Endodermal cell (in vitro differentiated cells): ENCODE data around the gene DOCK9. TPM values are rescaled to one million over a fixed set of nuclear protein-coding genes. Genes with fewer than 3 reads are reported as not detected.

ENCODE experiments used
- DNase-seq: peaks from one replicate; pipeline ENCODE4 v3.0.0-alpha.2; 2017
- H3K27ac ChIP-seq: 2 replicates; pipeline ENCODE4 v1.5.1; 2013; ENCODE audit warnings: mild to moderate bottlenecking, low read depth, low read length, moderate library complexity
- H3K27me3 ChIP-seq: 2 replicates; pipeline ENCODE4 v1.6.1; 2013; ENCODE audit warnings: mild to moderate bottlenecking, low read length, moderate library complexity; ENCODE audit not compliant: insufficient read depth, control insufficient read depth, poor library complexity, severe bottlenecking
- H3K36me3 ChIP-seq: 2 replicates; pipeline ENCODE4 v1.7.0; 2013; ENCODE audit warnings: mild to moderate bottlenecking, low read length, moderate library complexity; ENCODE audit not compliant: control insufficient read depth, insufficient read depth
- H3K4me1 ChIP-seq: one replicate; pipeline ENCODE4 v1.7.0; 2013; ENCODE audit warnings: low read length; ENCODE audit not compliant: control insufficient read depth, insufficient read depth
- H3K4me3 ChIP-seq: 2 replicates; pipeline ENCODE4 v1.5.1; 2013; ENCODE audit warnings: mild to moderate bottlenecking, low read length, moderate library complexity
- H3K9ac ChIP-seq: 2 replicates; pipeline ENCODE4 v1.6.1; 2013; ENCODE audit warnings: mild to moderate bottlenecking, low read length, moderate library complexity; ENCODE audit not compliant: poor library complexity, severe bottlenecking; ENCODE audit errors: extremely low read depth
- H3K9me3 ChIP-seq: 2 replicates; pipeline ENCODE4 v1.6.1; 2013; ENCODE audit warnings: mild to moderate bottlenecking, low read length, moderate library complexity; ENCODE audit not compliant: control insufficient read depth
- H3K27ac Mint-ChIP-seq: 2 replicates; pipeline ENCODE4 v1.8.0; 2020; ENCODE audit warnings: mixed read lengths
- H3K27me3 Mint-ChIP-seq: 2 replicates; pipeline ENCODE4 v1.8.0; 2021; ENCODE audit warnings: mild to moderate bottlenecking, mixed read lengths; ENCODE audit not compliant: insufficient read depth
- H3K36me3 Mint-ChIP-seq: 2 replicates; pipeline ENCODE4 v1.8.0; 2020; ENCODE audit warnings: low read depth, mixed read lengths
- H3K4me1 Mint-ChIP-seq: 2 replicates; pipeline ENCODE4 v1.8.0; 2020; ENCODE audit warnings: mixed read lengths
- H3K4me3 Mint-ChIP-seq: 2 replicates; pipeline ENCODE4 v1.8.0; 2020; ENCODE audit warnings: mild to moderate bottlenecking, moderate library complexity, mixed read lengths
- H3K9me3 Mint-ChIP-seq: 2 replicates; pipeline ENCODE4 v1.8.0; 2020; ENCODE audit warnings: mild to moderate bottlenecking, mixed read lengths
- WGBS, 2 experiments: methylation state at CpG; one replicate each; pipeline versions ENCODE4 v1.1.5 to v1.1.7; 2013; ENCODE audit warnings: missing lambda C conversion rate in 2 of 2, mixed read lengths in 1 of 2; ENCODE audit not compliant: insufficient coverage in 1 of 2, insufficient read length in 1 of 2; 5-methylcytosine and 5-hydroxymethylcytosine counted together
- total RNA-seq, 2 donors: library from RNA; stranded (reverse); fragmentation: NEBNext Ultra II Directional in 1 of 2; extraction: Animal tissue kit (Norgen Biotek cat#: 25700) in 1 of 2; gene quantifications; 2 replicates in 1 of 2; 3 replicates in 1 of 2; pipeline ENCODE4 v1.2.1, GENCODE V29; 2021
- TF ChIP-seq, protein P1 (sequence below): fragments of 200-600 bp; sonication (generic); conservative IDR thresholded peaks from 2 replicates; pipeline ENCODE4 v1.5.0; 2021; ENCODE audit warnings: antibody characterized with exemption, mild to moderate bottlenecking

DOCK9 gene
- total RNA-seq, 2 donors from 2014 or later: 15.6 to 22.5 TPM

DNA sequence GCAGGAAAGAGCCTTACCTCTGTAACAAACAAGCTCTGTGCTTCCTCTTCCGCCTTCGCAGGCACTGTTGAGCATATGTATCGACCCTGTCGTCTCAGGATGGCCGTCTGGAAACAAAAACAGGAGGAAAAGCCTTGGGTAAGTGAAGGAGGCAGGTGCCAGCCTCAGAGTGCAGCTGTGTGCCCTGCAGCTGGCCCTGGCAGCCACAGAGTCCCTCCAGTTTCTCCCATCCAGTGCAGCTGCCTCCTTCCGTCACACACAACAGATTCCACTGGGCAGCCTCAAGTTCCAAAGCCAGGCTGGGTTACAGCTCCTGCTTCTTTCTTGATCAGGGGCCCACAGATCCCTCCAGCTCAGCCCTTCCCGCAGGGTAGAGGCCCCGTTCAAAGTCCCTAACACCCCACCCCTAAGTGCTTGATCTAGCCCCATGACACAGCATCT is 47.7 kb downstream of the DOCK9 start:
- H3K27me3 Mint-ChIP-seq: no peaks in the 10 kb centered on the region
- no peaks in the 10 kb centered on the region for H3K36me3 ChIP-seq
- no peak overlapping the region for H3K4me3 ChIP-seq
- no peak overlapping the region for H3K27ac ChIP-seq
- peak overlapping the region; percentile 45 for H3K27ac Mint-ChIP-seq
- no peak overlapping the region for H3K4me3 Mint-ChIP-seq
- H3K4me1 Mint-ChIP-seq: peaks cover 9% of the 10 kb centered on the region
- H3K27me3 ChIP-seq: no peaks in the 10 kb centered on the region
- TF ChIP-seq, protein P1, sequence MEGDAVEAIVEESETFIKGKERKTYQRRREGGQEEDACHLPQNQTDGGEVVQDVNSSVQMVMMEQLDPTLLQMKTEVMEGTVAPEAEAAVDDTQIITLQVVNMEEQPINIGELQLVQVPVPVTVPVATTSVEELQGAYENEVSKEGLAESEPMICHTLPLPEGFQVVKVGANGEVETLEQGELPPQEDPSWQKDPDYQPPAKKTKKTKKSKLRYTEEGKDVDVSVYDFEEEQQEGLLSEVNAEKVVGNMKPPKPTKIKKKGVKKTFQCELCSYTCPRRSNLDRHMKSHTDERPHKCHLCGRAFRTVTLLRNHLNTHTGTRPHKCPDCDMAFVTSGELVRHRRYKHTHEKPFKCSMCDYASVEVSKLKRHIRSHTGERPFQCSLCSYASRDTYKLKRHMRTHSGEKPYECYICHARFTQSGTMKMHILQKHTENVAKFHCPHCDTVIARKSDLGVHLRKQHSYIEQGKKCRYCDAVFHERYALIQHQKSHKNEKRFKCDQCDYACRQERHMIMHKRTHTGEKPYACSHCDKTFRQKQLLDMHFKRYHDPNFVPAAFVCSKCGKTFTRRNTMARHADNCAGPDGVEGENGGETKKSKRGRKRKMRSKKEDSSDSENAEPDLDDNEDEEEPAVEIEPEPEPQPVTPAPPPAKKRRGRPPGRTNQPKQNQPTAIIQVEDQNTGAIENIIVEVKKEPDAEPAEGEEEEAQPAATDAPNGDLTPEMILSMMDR: no peak
- H3K36me3 Mint-ChIP-seq: no peaks in the 10 kb centered on the region
- DNase-seq: peak; percentile 48
- H3K9me3 ChIP-seq: peaks cover 15% of the 10 kb centered on the region
- H3K9me3 Mint-ChIP-seq: peaks cover 1% of the 10 kb centered on the region
- WGBS, 2 experiments: 64 to 72% methylated on average over 5 to 8 of the region's 8 CpGs
- no peaks in the 10 kb centered on the region for H3K4me1 ChIP-seq
- no peak overlapping the region for H3K9ac ChIP-seq

DNA sequence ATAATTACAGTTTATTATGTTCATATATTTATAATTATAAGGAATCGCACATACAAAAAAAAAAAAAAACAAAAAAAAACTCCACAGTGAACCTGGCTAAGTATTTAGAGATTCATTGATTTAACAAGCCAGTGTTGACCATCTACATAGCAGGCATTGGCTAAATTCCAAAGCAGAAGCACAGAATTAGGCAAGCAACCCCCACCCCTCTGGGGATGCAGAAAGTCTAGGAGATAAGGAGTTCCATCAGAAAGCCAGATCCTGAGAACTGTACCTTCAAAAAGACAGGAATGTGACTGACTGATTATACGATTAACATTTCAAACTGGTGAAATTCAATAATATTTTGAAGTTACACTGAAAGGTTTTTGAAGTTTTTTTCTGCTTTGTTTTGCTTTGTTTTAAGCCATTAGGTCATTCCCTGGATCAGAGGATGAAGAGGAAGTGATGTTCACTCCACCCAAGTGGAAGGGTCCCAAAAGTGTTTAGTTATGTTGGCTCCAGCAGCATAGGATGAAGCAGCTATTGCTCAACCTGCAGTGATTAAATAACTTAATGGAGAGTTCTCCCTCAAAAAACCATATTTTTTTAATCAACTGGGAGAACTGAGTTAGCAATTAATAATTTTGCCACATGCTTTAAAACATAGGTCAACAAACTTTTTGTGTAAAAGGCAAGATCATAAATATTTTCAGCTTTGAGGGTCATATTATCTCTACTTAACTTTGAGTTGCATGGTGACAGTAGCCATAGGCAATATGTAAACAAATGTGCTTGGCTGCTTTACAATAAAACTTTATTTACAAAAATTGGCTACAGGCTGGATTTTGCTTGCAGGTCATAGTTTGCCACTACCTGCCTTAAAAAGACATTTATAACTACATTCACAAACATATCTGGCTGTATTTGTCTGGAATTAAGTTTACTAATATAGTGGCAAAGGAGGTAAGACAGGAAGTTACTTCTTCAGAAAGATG is 49.6 kb downstream of the DOCK9 start:
- H3K27me3 ChIP-seq: no peaks in the 10 kb centered on the region
- H3K9me3 ChIP-seq: peaks cover 1% of the 10 kb centered on the region
- no peak overlapping the region for H3K9ac ChIP-seq
- Mint-ChIP-seq H3K4me1 (peaks cover 16% of the 10 kb centered on the region), H3K27me3 (no peaks in the 10 kb centered on the region), H3K9me3 (peaks cover 1% of the 10 kb centered on the region), H3K4me3 (no peak overlapping the region), H3K36me3 (no peaks in the 10 kb centered on the region), H3K27ac (no peak overlapping the region)
- no peak overlapping the region for H3K27ac ChIP-seq
- no peaks in the 10 kb centered on the region for H3K36me3 ChIP-seq
- TF ChIP-seq, protein P1: no peak
- peak; percentile 61 for DNase-seq
- H3K4me1 ChIP-seq: peaks cover 3% of the 10 kb centered on the region
- WGBS, 2 experiments: 88 to 92% methylated on average over 1 of the region's 2 CpGs
- no peak overlapping the region for H3K4me3 ChIP-seq

DNA sequence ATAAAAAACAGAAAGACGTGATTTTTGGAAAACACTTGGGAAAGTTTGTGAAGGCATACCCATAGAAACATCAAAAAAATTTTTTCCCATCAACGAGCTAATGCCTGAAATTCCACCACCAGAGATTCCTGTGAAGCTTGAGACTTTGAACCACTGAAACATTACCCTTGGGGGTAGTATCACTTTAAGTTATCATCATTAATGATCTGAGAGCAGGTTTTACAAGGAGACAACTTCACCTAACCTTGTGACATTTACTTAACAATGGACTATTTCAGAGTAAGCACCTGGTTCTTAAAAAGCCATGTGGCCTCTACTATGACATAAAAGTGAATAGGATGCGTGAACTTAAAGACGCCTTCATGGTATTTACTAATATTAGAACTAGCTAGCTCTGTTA is 51.9 kb downstream of the DOCK9 start:
- WGBS, 2 experiments: 86 to 90% methylated on average over 1 to 3 of the region's 4 CpGs
- Histone ChIP-seq H3K9me3 (no peaks in the 10 kb centered on the region), H3K27ac (no peak overlapping the region), H3K4me3 (no peak overlapping the region), H3K4me1 (peaks cover 3% of the 10 kb centered on the region), H3K9ac (no peak overlapping the region), H3K27me3 (no peaks in the 10 kb centered on the region), H3K36me3 (no peaks in the 10 kb centered on the region)
- peaks cover 1% of the 10 kb centered on the region for H3K9me3 Mint-ChIP-seq
- no peak overlapping the region for H3K27ac Mint-ChIP-seq
- H3K4me3 Mint-ChIP-seq: no peak overlapping the region
- peaks cover 16% of the 10 kb centered on the region for H3K4me1 Mint-ChIP-seq
- no peak for DNase-seq
- H3K27me3 Mint-ChIP-seq: no peaks in the 10 kb centered on the region
- no peaks in the 10 kb centered on the region for H3K36me3 Mint-ChIP-seq
- TF ChIP-seq, protein P1: no peak
